Liver (tissue), 9 donors: ENCODE results near the gene RNF149. TPM values are rescaled to one million over a fixed set of nuclear protein-coding genes. Genes with fewer than 3 reads are reported as not detected.

Experiments
- DNase-seq: peaks from one replicate; pipeline ENCODE4 v3.0.0-alpha.2; 2017; ENCODE audit warnings: low spot score
- H3K27ac ChIP-seq, 2 donors: one replicate each; pipeline ENCODE4 v1.7.0; 2013; ENCODE audit warnings: inconsistent platforms in 2 of 2, low read length in 2 of 2, control low read depth in 1 of 2, low read depth in 1 of 2, mild to moderate bottlenecking in 1 of 2
- H3K27me3 ChIP-seq, 4 donors: one replicate each; pipeline versions ENCODE4 v1.6.1 to v1.7.0; 2013; ENCODE audit warnings: low read length in 3 of 4, inconsistent platforms in 1 of 4, mild to moderate bottlenecking in 1 of 4, moderate library complexity in 1 of 4; ENCODE audit not compliant: control insufficient read depth in 4 of 4, insufficient read depth in 4 of 4
- H3K36me3 ChIP-seq, 4 donors: one replicate each; pipeline versions ENCODE4 v1.6.1 to v1.7.0; 2013; ENCODE audit warnings: low read length in 3 of 4, mild to moderate bottlenecking in 3 of 4, low read depth in 1 of 4, moderate library complexity in 1 of 4; ENCODE audit not compliant: control insufficient read depth in 4 of 4, insufficient read depth in 3 of 4
- H3K4me1 ChIP-seq, 4 donors: one replicate each; pipeline versions ENCODE4 v1.6.1 to v1.7.0; 2013; ENCODE audit warnings: low read length in 3 of 4, mild to moderate bottlenecking in 3 of 4, moderate library complexity in 1 of 4; ENCODE audit not compliant: control insufficient read depth in 4 of 4, insufficient read depth in 4 of 4
- H3K4me3 ChIP-seq, 3 donors: one replicate each; pipeline versions ENCODE4 v1.6.1 to v1.7.0; 2013; ENCODE audit warnings: low read length in 3 of 3, control low read depth in 1 of 3, low read depth in 1 of 3, mild to moderate bottlenecking in 1 of 3
- H3K9ac ChIP-seq, 2 donors: one replicate each; pipeline ENCODE4 v1.7.0; 2013; ENCODE audit warnings: low read length in 2 of 2, mild to moderate bottlenecking in 2 of 2, moderate library complexity in 2 of 2, control low read depth in 1 of 2, low read depth in 1 of 2
- H3K9me3 ChIP-seq, 4 donors: one replicate each; pipeline versions ENCODE4 v1.6.1 to v1.7.0; 2013; ENCODE audit warnings: low read length in 3 of 4; ENCODE audit not compliant: control insufficient read depth in 4 of 4
- EGR1 ChIP-seq, 2 donors: IDR thresholded peaks; 2 replicates each; pipeline ENCODE4 v1.6.1; 2016 to 2018; ENCODE audit warnings: antibody characterized with exemption in 2 of 2, low read depth in 2 of 2
- FOXA1 ChIP-seq: IDR thresholded peaks from 2 replicates; pipeline ENCODE4 v1.6.1; 2016; ENCODE audit warnings: antibody characterized with exemption
- FOXA2 ChIP-seq: IDR thresholded peaks from 2 replicates; pipeline ENCODE4 v1.6.1; 2016; ENCODE audit warnings: antibody characterized with exemption
- GABPA ChIP-seq, 2 donors: IDR thresholded peaks in 1 of 2; conservative IDR thresholded peaks in 1 of 2; 2 replicates each; pipeline ENCODE4 v1.6.1; 2016; ENCODE audit warnings: antibody characterized with exemption in 2 of 2, mild to moderate bottlenecking in 1 of 2, moderate library complexity in 1 of 2
- HNF4A ChIP-seq, 2 donors: conservative IDR thresholded peaks; 2 replicates each; pipeline ENCODE4 v1.6.1; 2016; ENCODE audit warnings: antibody characterized with exemption in 2 of 2, mild to moderate bottlenecking in 2 of 2
- HNF4G ChIP-seq: IDR thresholded peaks from 2 replicates; pipeline ENCODE4 v1.6.1; 2016; ENCODE audit warnings: antibody characterized with exemption
- JUND ChIP-seq, 2 donors: IDR thresholded peaks; 2 replicates each; pipeline ENCODE4 v1.6.1; 2016; ENCODE audit warnings: antibody characterized with exemption in 2 of 2
- NR2F2 ChIP-seq: IDR thresholded peaks from 2 replicates; pipeline ENCODE4 v1.6.1; 2016; ENCODE audit warnings: antibody characterized with exemption
- REST ChIP-seq: IDR thresholded peaks from 2 replicates; pipeline ENCODE4 v1.6.1; 2016; ENCODE audit warnings: antibody characterized with exemption, mild to moderate bottlenecking
- RXRA ChIP-seq, 2 donors: IDR thresholded peaks; 2 replicates each; pipeline ENCODE4 v1.6.1; 2017 to 2018; ENCODE audit warnings: antibody characterized with exemption in 2 of 2, mild to moderate bottlenecking in 1 of 2
- SP1 ChIP-seq: IDR thresholded peaks from 2 replicates; pipeline ENCODE4 v1.6.1; 2018; ENCODE audit warnings: antibody characterized with exemption, mild to moderate bottlenecking
- TAF1 ChIP-seq: conservative IDR thresholded peaks from 2 replicates; pipeline ENCODE4 v1.6.1; 2016; ENCODE audit warnings: antibody characterized with exemption, mild to moderate bottlenecking
- YY1 ChIP-seq: IDR thresholded peaks from 2 replicates; pipeline ENCODE4 v1.6.1; 2016; ENCODE audit warnings: antibody characterized with exemption, mild to moderate bottlenecking
- WGBS: extraction: QIAGEN DNeasy Blood & Tissue Kit; methylation state at CpG from one replicate; pipeline ENCODE4 v1.1.7; 2013; 5-methylcytosine and 5-hydroxymethylcytosine counted together
- polyA plus RNA-seq, 2 donors: library from polyadenylated mRNA; stranded (reverse) in 1 of 2; unstranded in 1 of 2; fragments of 200-250 nt in 1 of 2; fragments of >200 nt in 1 of 2; fragmentation: Nextera tagmentation in 1 of 2; extraction: Ambion mirVana in 1 of 2; gene quantifications; one replicate each; pipeline versions ENCODE4 v1.2.1 to v1.2.3, GENCODE V29; 2013 to 2015
- total RNA-seq, 2 donors: library from RNA; depleted of rRNA; stranded (reverse); fragments of >200 nt; gene quantifications; one replicate each; pipeline ENCODE4 v1.2.3, GENCODE V29; 2014
- TF ChIP-seq, protein P1 (sequence below): IDR thresholded peaks from 2 replicates; pipeline ENCODE4 v1.6.1; 2016; ENCODE audit warnings: antibody characterized with exemption
- TF ChIP-seq, protein P2 (sequence below): IDR thresholded peaks from 2 replicates; pipeline ENCODE4 v1.6.1; 2016; ENCODE audit warnings: antibody characterized with exemption
- TF ChIP-seq, protein P3 (sequence below): fragments of 150-350 bp; IDR thresholded peaks from 2 replicates; pipeline ENCODE4 v1.5.1; 2017; ENCODE audit warnings: improper control_type of control experiment, low read depth, low read length; ENCODE audit not compliant: missing input control
- donor health status: healthy.
- donor health status: healthy.
- donor health status: healthy.
- donor health status: healthy.
- donor health status: healthy.

RNF149 gene
- total and polyA plus RNA-seq, 4 donors = 14.1 to 54.7 (median 29.1) TPM

- Histone ChIP-seq H3K4me1 (peaks cover 7 to 44% (median 19%) of the 10 kb centered on the region in 4 donors), H3K9me3 (no peaks in the 10 kb centered on the region), H3K27me3 (no peaks in the 10 kb centered on the region), H3K27ac (peak overlapping the region; percentile 91 to 98), H3K4me3 (peak overlapping the region; percentile 79 to 93 (median 91)), H3K9ac (peak overlapping the region; percentile 98 to 100), H3K36me3 (no peaks in the 10 kb centered on the region)
- TF ChIP-seq REST (no peak), EGR1 (IDR thresholded peaks at IDR 0.05; ENCODE audit: low read depth in 2 of 2) (no peak), HNF4A (conservative IDR thresholded peaks at IDR 0.05) (no peak), TAF1 (no peak), RXRA (IDR thresholded peaks at IDR 0.05) (no peak), JUND (IDR thresholded peaks at IDR 0.05) (no peak), SP1 (no peak), NR2F2 (no peak), YY1 (no peak), FOXA2 (no peak), GABPA (IDR thresholded peaks at IDR 0.05 in 1 of 2, conservative IDR thresholded peaks at IDR 0.05 in 1 of 2) (no peak), HNF4G (no peak)
- TF ChIP-seq, protein P1, sequence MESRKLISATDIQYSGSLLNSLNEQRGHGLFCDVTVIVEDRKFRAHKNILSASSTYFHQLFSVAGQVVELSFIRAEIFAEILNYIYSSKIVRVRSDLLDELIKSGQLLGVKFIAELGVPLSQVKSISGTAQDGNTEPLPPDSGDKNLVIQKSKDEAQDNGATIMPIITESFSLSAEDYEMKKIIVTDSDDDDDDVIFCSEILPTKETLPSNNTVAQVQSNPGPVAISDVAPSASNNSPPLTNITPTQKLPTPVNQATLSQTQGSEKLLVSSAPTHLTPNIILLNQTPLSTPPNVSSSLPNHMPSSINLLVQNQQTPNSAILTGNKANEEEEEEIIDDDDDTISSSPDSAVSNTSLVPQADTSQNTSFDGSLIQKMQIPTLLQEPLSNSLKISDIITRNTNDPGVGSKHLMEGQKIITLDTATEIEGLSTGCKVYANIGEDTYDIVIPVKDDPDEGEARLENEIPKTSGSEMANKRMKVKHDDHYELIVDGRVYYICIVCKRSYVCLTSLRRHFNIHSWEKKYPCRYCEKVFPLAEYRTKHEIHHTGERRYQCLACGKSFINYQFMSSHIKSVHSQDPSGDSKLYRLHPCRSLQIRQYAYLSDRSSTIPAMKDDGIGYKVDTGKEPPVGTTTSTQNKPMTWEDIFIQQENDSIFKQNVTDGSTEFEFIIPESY = no peak
- TF ChIP-seq, protein P2, sequence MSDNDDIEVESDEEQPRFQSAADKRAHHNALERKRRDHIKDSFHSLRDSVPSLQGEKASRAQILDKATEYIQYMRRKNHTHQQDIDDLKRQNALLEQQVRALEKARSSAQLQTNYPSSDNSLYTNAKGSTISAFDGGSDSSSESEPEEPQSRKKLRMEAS = no peak
- TF ChIP-seq, protein P3, sequence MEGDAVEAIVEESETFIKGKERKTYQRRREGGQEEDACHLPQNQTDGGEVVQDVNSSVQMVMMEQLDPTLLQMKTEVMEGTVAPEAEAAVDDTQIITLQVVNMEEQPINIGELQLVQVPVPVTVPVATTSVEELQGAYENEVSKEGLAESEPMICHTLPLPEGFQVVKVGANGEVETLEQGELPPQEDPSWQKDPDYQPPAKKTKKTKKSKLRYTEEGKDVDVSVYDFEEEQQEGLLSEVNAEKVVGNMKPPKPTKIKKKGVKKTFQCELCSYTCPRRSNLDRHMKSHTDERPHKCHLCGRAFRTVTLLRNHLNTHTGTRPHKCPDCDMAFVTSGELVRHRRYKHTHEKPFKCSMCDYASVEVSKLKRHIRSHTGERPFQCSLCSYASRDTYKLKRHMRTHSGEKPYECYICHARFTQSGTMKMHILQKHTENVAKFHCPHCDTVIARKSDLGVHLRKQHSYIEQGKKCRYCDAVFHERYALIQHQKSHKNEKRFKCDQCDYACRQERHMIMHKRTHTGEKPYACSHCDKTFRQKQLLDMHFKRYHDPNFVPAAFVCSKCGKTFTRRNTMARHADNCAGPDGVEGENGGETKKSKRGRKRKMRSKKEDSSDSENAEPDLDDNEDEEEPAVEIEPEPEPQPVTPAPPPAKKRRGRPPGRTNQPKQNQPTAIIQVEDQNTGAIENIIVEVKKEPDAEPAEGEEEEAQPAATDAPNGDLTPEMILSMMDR = no peak
- DNase-seq = no peak
- 21% methylated on average over 9 of the region's 9 CpGs for WGBS
Measured at GRCh38 chr2:101307503-101307902, 998 bp downstream of the RNF149 start.

DNA sequence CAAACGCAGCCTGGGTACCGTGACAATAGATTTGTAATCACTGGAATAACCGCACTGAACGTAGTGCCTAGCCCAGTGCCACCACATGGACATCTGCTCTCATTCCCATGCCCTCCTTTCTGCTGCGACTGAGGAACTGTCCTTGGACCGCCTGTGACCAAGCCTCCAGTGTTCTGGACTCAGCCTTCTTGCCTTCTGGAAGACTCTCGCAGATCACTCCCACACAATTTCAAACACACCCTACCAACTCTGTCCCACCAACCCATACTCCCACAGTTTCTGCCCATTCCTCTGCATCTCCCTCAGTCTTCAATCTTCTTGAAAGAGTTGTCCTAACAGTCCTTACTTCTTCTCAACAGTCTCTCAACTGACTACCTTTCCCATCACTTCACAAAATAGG, 2.1 kb downstream of the RNF149 start:
- peaks cover 7 to 43% (median 22%) of the 10 kb centered on the region in 4 donors for H3K4me1 ChIP-seq
- 45% methylated on average over 7 of the region's 7 CpGs for WGBS
- peak overlapping the region; percentile 98 to 100 for H3K9ac ChIP-seq
- peak overlapping the region; percentile 91 to 98 for H3K27ac ChIP-seq
- no peak for DNase-seq
- H3K4me3 ChIP-seq = peak overlapping the region; percentile 79 to 93 (median 91)
- no peaks in the 10 kb centered on the region for H3K36me3 ChIP-seq
- no peaks in the 10 kb centered on the region for H3K9me3 ChIP-seq
- H3K27me3 ChIP-seq = no peaks in the 10 kb centered on the region
- TF ChIP-seq FOXA1 (no peak), HNF4G (no peak), TAF1 (no peak), RXRA (IDR thresholded peaks at IDR 0.05) (no peak), NR2F2 (no peak), EGR1 (IDR thresholded peaks at IDR 0.05; ENCODE audit: low read depth in 2 of 2) (no peak), SP1 (no peak), YY1 (no peak)
- TF ChIP-seq, protein P2 = no peak
- TF ChIP-seq, protein P1 = no peak
